Testis (tissue), 3 donors: ENCODE results near the gene SYNDIG1. TPM values are rescaled to one million over a fixed set of nuclear protein-coding genes. Genes with fewer than 3 reads are reported as not detected.

Source experiments
- DNase-seq: peaks from one replicate; pipeline ENCODE4 v3.0.0-alpha.2; 2019
- H3K27ac ChIP-seq, 2 donors: fragments of 200-600 bp; sonication (generic); one replicate each; pipeline ENCODE4 v1.5.1; 2019
- H3K27me3 ChIP-seq: fragments of 200-600 bp; sonication (generic); one replicate; pipeline ENCODE4 v1.5.1; 2019
- H3K36me3 ChIP-seq: fragments of 200-600 bp; sonication (generic); one replicate; pipeline ENCODE4 v1.5.1; 2017; ENCODE audit warnings: low read depth; ENCODE audit errors: missing control alignments
- H3K4me1 ChIP-seq: fragments of 200-600 bp; sonication (generic); one replicate; pipeline ENCODE4 v1.5.1; 2019
- H3K4me3 ChIP-seq, 2 donors: fragments of 200-600 bp; sonication (generic); one replicate each; pipeline ENCODE4 v1.5.1; 2017 to 2019
- H3K9me3 ChIP-seq: fragments of 200-600 bp; sonication (generic); one replicate; pipeline ENCODE4 v1.5.1; 2017
- POLR2A ChIP-seq: fragments of 450-650 bp; IDR thresholded peaks from one replicate; pipeline ENCODE4 v1.6.1; 2017; ENCODE audit warnings: antibody characterized with exemption, mild to moderate bottlenecking, moderate library complexity
- WGBS, 2 donors: methylation state at CpG; one replicate each; pipeline ENCODE4 v1.1.5; 2018; 5-methylcytosine and 5-hydroxymethylcytosine counted together
- intact Hi-C: fragments of 100-400 bp; cut with DNase I; formaldehyde crosslinking; loops from one replicate; pipeline ENCODE4 v1.15.1; 2023; ENCODE audit warnings: low total_unique reads
- polyA plus RNA-seq: library from polyadenylated mRNA; stranded (reverse); fragments of 350-450 nt; fragmentation: Illumina TruSeq; extraction: RNeasy Lipid Tissue Mini Kit (QIAGEN cat#74804); gene quantifications from one replicate; pipeline ENCODE4 v1.2.3, GENCODE V29; 2014; ENCODE audit warnings: low read depth, low replicate concordance; ENCODE audit not compliant: insufficient read depth
- total RNA-seq, 2 donors: library from RNA; depleted of rRNA; stranded (reverse); fragments of >200 nt; gene quantifications; one replicate each; pipeline ENCODE4 v1.2.3, GENCODE V29; 2016
- TF ChIP-seq, protein P1 (sequence below), 3 experiments: fragments of 450-650 bp in 2 of 3; fragments of 200-600 bp in 1 of 3; sonication (generic) in 1 of 3; IDR thresholded peaks; one replicate each; pipeline ENCODE4 v1.5.1; 2016 to 2019; ENCODE audit warnings: antibody characterized with exemption in 3 of 3, mild to moderate bottlenecking in 2 of 3, moderate library complexity in 1 of 3

Gene SYNDIG1
- total and polyA plus RNA-seq, 3 donors from 2014 or later: 2.1 to 3.2 (median 2.8) TPM

DNA sequence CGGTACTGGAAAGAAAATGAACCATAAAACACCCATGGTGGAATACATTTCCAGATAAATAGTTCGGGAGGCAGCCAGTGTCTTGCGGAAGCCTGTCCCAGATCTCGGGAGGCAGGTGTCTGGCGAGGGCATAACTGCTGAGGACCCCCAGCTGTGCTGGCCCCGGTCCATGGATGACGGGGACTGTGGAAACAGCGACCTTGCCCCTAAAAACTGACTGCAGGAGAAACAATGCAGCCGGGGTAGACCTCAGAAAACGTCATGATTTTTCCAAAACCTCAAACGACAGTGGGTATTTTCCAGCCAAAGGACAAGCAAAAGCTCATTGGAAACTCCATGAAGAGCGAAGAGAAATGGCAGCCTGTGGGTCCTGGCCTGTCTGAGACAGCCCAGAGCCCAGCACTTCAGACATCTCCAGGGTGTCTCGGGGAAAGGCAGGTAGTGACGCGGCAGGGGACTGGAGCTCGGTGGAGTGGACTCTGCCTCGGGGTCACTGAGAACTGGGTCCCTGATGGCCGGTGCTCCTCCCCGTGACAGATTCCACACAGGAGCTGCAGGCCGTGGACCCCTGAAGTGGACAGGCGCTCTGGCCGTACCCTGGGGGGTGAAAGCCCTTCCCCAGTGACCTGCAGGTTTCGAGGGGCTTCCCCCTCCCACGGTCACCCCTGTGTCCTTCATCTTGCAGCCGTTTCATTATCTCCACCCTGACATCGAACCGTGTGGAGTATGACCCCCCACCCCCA, 188.6 kb downstream of the SYNDIG1 start:
- H3K36me3 ChIP-seq: no peaks in the 10 kb centered on the region
- H3K4me3 ChIP-seq: no peak overlapping the region
- no peak for DNase-seq
- 57 to 65% methylated on average over 18 to 27 of the region's 27 CpGs for WGBS, 2 donors
- no peaks in the 10 kb centered on the region for H3K4me1 ChIP-seq
- TF ChIP-seq, protein P1, sequence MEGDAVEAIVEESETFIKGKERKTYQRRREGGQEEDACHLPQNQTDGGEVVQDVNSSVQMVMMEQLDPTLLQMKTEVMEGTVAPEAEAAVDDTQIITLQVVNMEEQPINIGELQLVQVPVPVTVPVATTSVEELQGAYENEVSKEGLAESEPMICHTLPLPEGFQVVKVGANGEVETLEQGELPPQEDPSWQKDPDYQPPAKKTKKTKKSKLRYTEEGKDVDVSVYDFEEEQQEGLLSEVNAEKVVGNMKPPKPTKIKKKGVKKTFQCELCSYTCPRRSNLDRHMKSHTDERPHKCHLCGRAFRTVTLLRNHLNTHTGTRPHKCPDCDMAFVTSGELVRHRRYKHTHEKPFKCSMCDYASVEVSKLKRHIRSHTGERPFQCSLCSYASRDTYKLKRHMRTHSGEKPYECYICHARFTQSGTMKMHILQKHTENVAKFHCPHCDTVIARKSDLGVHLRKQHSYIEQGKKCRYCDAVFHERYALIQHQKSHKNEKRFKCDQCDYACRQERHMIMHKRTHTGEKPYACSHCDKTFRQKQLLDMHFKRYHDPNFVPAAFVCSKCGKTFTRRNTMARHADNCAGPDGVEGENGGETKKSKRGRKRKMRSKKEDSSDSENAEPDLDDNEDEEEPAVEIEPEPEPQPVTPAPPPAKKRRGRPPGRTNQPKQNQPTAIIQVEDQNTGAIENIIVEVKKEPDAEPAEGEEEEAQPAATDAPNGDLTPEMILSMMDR (IDR thresholded peaks at IDR 0.05): no peak
- no peak for TF ChIP-seq POLR2A
- H3K9me3 ChIP-seq: no peaks in the 10 kb centered on the region
- no peak overlapping the region for H3K27ac ChIP-seq
- no peaks in the 10 kb centered on the region for H3K27me3 ChIP-seq
- intact Hi-C loops: no loop called here

DNA sequence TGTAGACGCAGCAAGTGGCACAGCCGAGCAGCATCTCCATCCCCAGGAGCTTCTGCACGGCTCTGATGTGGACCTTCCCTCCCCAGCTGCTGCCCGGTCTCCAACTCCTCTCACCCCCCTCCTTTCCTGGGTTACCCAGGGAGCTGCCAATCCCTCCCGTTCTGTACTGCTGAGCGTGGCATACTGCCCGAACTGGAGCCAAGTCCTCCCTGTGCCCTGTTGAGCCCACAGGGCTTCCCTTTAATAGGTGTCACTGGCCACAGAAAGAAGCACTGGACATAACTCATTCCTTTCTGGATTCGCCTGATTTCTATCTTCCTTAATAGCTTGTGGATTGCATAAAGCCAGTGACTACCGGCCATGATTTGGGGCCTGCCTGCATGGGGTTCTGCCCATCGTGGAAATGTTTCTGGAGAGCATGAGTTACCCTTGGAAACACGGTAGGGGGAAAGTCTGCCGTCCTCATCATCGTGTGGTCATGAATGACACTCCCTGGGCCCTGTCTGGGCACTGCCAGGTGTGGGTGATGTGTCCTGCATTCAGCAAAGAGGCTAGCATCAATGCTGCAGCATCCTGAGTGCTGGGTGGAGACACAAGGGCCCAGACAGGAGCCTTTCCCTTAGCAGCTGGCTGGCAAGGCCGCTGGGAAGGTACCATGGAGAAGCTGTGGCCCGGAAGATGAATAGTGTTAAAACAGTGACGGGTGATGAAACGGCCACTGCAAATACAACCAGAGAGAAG, 189.7 kb downstream of the SYNDIG1 start:
- Histone ChIP-seq H3K4me3 (no peak overlapping the region), H3K36me3 (no peaks in the 10 kb centered on the region), H3K27ac (no peak overlapping the region), H3K4me1 (no peaks in the 10 kb centered on the region), H3K9me3 (no peaks in the 10 kb centered on the region), H3K27me3 (no peaks in the 10 kb centered on the region)
- intact Hi-C loops: no loop called here
- DNase-seq: no peak
- no peak for TF ChIP-seq POLR2A
- TF ChIP-seq, protein P1 (IDR thresholded peaks at IDR 0.05): no peak
- WGBS, 2 donors: 86% methylated on average over 16 to 17 of the region's 17 CpGs

DNA sequence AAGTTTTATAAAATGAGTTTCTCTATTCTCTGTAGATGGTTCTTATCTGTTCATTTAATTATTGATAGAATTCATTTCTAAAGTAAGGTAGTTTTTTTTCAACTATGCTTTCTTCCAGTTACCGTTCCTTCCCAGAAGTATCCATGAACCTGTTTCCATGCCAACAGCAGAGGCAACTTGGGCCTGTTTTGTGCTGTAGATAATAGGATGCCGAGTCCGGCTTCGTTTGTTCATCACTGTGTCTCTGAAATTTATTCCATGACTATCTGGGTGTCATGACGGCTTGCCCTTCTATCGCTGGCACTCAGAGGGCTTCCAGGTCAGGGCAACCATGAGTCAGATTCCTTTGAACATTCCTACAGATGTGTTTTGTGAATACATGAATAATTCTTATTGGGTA, 190.4 kb downstream of the SYNDIG1 start:
- H3K4me1 ChIP-seq: no peaks in the 10 kb centered on the region
- H3K9me3 ChIP-seq: no peaks in the 10 kb centered on the region
- H3K27me3 ChIP-seq: no peaks in the 10 kb centered on the region
- intact Hi-C loops: no loop called here
- DNase-seq: no peak
- H3K27ac ChIP-seq: no peak overlapping the region
- WGBS, 2 donors: 90 to 93% methylated on average over 6 of the region's 6 CpGs
- TF ChIP-seq POLR2A: no peak
- TF ChIP-seq, protein P1 (IDR thresholded peaks at IDR 0.05): no peak
- no peaks in the 10 kb centered on the region for H3K36me3 ChIP-seq
- no peak overlapping the region for H3K4me3 ChIP-seq

DNA sequence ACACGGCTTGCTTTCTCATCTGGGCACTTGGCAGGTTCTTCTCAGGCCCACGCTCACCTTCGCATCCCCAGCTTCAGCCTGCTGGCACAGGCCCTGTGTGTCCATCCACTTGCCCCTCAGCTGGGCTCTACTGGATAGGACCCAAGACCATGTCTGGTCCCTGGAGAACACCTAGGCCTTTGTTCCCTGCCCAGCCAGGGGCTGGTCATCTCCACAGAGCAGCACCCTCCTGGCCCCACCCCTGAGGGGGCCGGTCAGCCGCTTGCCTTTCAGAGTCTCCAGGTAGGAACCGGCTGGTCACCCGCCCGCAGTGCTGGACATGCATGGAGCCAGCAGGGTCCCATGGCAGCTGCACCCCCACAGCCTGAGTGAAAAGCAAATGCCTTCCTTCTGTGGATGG, 191.2 kb downstream of the SYNDIG1 start:
- intact Hi-C loops: no loop called here
- Histone ChIP-seq H3K27ac (no peak overlapping the region), H3K4me1 (no peaks in the 10 kb centered on the region), H3K36me3 (no peaks in the 10 kb centered on the region), H3K27me3 (no peaks in the 10 kb centered on the region), H3K4me3 (no peak overlapping the region), H3K9me3 (no peaks in the 10 kb centered on the region)
- TF ChIP-seq, protein P1 (IDR thresholded peaks at IDR 0.05): no peak
- TF ChIP-seq POLR2A: no peak
- 94 to 100% methylated on average over 3 to 8 of the region's 8 CpGs for WGBS, 2 donors
- DNase-seq: no peak
